IPS-18c (cell line): ENCODE data around the gene L1TD1.
"Not testable (repeated sequence)": the region's sequence is repeated elsewhere in the genome, so short reads cannot be mapped to it uniquely, and the experiment has no call there.

Experiments
- H3K4me3 ChIP-seq: 2 replicates; pipeline ENCODE4 v1.7.0; 2013; ENCODE audit warnings: low read depth, mild to moderate bottlenecking, low read length, moderate library complexity; ENCODE audit not compliant: insufficient read depth
- H3K9me3 ChIP-seq: one replicate; pipeline ENCODE4 v1.6.1; 2013; ENCODE audit warnings: mild to moderate bottlenecking, low read length, moderate library complexity; ENCODE audit not compliant: control insufficient read depth, insufficient read depth

L1TD1 gene

DNA sequence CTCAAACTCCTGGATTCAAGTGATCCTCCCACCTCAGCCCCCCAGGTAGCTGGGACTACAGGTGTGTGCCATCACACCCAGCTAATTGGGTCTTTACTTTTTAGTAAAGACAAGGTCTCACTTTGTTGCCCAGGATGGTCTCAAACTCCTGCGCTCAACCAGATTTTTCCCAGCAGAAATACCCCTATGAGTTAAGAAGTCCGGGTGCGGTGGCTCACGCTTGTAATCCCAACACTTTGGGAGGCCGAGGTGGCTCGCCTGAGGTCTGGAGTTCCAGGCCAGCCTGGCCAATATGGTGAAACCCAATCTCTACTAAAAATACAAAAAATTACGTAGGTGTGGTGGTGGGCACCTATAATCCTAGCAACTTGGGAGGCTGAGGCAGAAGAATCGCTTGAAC is 6.5 kb upstream of the L1TD1 start:
- H3K4me3 ChIP-seq: no peak overlapping the region
- peaks cover 2% of the 10 kb centered on the region for H3K9me3 ChIP-seq

DNA sequence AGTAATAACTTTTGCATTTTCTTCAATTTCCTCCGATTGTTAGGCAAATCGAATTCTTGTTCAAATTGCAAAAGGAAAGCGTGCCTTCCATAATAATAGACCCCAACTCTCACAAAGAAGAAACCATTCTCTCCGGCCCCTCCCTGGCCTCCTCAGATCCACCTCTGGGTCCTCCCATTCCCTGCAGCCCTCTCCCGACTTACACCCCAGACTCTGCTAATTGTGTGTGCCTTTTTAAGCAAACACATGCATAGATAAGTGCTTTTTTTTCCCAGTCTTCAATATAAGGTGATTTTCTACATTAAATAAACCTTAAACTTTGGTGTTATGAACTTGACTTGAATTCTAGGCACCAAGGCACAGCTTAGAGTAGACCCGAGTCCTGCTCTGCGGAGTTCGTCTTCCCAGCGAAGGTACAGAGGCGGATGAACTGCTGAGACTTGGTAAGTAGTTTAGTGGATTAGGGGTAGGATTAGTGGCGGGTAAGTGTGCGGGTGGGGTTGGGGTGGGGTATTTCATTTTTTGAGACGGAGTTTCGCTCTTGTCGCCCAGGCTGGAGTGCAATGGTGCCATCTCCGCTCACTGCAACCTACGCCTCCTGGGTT is 1.5 kb downstream of the L1TD1 start:
- peak overlapping the region; percentile 91 for H3K4me3 ChIP-seq

DNA sequence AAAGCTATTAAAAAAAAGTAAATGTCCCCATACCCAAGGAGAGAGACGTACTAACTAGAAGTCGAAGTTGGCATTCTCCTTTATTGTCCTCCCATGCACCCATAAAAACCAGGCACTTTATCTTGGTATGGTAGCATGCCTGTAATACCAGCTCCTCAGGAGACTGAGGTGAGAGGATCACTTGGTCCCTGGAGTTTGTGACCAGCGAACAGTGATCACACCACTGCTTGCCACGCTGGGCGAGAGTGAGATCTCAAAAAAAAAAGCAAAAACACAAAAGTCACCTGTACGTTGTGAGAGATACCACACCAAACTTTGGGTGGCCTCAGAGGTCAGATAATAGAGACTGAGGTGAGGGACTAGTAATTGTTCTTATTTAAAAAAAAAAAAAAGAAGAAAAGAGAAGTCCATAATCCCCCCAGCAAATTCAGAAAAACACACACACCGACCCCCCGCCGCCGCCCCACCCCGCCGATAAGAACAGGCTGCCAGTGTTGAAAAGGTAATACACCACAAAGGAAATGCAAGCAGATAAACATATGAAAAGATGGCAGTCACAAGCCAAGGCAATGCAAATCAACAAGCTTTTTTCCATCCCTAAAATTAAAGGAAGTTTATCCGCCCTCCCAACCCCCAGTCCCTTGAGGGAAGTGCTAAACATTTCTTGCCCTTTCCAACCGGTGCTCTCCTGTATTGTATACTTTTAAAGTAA is 3.6 kb downstream of the L1TD1 start:
- Histone ChIP-seq H3K9me3 (no peaks in the 10 kb centered on the region), H3K4me3 (peak overlapping the region; percentile 45)

More for the DNA sequence above, 1.5 kb downstream of the L1TD1 start:
- H3K9me3 ChIP-seq: no peaks in the 10 kb centered on the region

DNA sequence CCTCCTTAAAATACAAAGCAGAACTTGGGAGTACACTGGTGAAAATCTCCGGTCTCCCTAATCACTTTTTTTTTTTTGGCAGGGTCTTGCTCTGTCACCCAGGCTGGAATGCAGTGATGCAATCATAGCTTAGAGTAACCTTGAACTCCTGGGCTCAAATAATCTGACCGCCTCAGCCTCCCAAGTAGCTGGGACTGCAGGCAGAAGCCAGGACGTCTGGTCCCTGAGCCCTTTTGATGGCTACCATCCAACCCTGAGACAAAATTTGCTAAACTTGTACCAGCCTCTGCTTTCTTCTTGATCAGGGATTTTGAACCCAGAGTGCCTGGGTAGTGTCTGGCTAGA is 4.1 kb downstream of the L1TD1 start:
- peak overlapping the region; percentile 45 for H3K4me3 ChIP-seq
- no peaks in the 10 kb centered on the region for H3K9me3 ChIP-seq

DNA sequence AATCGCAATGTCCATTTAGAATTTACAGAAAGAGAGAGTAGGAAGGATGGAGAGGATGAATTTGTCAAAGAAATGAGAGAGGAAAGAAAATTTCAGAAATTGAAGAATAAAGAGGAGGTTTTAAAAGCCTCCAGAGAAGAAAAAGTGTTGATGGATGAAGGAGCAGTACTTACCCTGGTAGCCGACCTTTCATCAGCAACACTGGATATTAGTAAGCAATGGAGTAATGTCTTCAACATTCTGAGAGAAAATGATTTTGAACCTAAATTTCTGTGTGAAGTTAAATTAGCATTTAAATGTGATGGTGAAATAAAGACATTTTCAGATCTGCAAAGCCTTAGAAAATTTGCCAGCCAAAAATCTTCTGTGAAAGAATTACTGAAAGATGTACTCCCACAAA is 12.5 kb downstream of the L1TD1 start:
- Histone ChIP-seq H3K4me3 (no peak overlapping the region), H3K9me3 (no peaks in the 10 kb centered on the region)

DNA sequence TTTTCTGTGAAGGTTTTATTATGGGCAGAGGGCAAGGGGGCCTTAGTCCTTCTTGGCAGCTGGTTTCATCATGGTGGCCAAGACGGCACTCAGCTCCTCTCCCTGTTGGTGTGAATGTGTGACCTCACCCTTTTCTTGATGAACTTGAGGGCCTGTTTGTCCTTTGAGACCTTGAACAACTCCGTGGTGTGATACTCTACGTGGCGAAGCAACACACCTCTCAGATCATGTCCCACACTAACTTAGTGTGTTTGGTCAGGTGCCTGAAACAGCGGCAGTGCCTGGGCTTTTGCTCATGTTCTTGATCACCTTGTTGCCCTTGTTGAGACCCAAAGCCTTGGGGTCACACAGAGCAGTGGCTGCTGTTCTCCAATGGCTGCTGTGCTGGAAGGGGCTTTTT is 13.4 kb downstream of the L1TD1 start:
- no peaks in the 10 kb centered on the region for H3K9me3 ChIP-seq
- H3K4me3 ChIP-seq: peak overlapping the region; percentile 12; the same call in 1 of the 2 replicates

DNA sequence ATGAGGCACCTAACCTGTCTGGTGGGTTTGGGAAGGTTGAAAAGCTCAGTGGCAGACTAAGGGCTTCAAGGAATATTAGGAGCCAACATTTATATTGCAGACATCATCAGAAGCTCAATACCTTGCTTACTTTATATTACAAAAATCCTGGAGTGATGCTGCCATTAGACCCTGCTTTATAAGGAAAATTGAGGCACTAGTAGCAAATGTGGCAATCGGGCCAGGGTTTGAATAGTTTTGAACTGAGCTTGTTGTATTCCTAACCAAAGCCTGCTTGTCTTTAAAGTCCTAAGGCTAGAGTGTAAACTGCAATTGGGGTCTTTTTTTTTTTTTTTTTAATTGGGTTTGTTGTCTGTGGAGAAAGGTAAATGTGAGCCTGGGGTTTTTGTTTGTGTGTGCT is 14.3 kb downstream of the L1TD1 start:
- Histone ChIP-seq H3K4me3 (no peak overlapping the region), H3K9me3 (no peaks in the 10 kb centered on the region)

DNA sequence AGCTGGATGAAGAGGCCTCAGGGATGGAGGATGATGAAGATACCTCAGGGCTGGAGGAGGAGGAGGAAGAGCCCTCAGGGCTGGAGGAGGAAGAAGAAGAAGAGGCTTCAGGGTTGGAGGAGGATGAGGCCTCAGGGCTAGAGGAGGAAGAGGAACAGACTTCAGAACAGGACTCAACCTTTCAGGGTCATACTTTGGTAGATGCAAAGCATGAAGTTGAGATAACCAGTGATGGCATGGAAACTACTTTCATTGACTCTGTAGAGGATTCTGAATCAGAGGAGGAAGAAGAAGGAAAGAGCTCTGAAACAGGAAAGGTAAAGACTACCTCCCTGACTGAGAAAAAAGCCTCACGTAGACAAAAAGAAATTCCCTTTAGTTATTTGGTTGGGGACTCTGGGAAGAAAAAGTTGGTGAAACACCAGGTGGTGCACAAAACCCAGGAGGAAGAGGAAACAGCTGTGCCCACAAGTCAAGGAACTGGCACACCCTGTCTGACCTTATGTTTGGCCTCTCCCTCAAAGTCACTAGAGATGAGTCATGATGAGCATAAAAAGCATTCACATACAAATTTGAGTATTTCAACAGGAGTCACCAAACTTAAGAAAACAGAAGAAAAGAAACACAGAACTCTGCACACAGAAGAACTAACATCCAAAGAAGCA is 15.4 kb downstream of the L1TD1 start:
- Histone ChIP-seq H3K9me3 (no peaks in the 10 kb centered on the region), H3K4me3 (no peak overlapping the region)

DNA sequence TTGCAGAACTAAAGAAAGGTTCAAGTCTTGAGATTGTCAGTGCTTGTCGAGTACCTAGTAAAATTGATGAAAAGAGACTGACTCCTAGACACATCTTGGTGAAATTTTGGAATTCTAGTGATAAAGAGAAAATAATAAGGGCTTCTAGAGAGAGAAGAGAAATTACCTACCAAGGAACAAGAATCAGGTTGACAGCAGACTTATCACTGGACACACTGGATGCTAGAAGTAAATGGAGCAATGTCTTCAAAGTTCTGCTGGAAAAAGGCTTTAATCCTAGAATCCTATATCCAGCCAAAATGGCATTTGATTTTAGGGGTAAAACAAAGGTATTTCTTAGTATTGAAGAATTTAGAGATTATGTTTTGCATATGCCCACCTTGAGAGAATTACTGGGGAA is 16.3 kb downstream of the L1TD1 start:
- Histone ChIP-seq H3K4me3 (no peak overlapping the region), H3K9me3 (no peaks in the 10 kb centered on the region)

DNA sequence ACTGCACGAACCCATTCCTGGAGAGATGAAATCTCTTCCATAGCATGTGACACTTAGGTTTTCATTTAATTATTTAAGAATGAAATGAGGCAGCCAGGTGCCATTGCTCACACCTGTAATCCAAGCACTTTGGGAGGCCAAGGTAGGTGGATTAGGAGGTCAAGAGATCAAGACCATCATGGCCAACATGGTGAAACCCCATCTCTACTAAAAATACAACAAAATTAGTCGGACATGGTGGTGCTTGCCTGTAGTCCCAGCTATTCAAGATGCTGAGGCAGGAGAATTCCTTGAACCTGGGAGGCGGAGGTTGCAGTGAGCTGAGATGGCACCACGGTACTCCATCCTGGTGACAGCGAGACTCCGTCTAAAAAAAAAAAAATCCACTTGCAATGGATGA is 17.8 kb downstream of the L1TD1 start:
- Histone ChIP-seq H3K9me3 (no peaks in the 10 kb centered on the region), H3K4me3 (no peak overlapping the region)

DNA sequence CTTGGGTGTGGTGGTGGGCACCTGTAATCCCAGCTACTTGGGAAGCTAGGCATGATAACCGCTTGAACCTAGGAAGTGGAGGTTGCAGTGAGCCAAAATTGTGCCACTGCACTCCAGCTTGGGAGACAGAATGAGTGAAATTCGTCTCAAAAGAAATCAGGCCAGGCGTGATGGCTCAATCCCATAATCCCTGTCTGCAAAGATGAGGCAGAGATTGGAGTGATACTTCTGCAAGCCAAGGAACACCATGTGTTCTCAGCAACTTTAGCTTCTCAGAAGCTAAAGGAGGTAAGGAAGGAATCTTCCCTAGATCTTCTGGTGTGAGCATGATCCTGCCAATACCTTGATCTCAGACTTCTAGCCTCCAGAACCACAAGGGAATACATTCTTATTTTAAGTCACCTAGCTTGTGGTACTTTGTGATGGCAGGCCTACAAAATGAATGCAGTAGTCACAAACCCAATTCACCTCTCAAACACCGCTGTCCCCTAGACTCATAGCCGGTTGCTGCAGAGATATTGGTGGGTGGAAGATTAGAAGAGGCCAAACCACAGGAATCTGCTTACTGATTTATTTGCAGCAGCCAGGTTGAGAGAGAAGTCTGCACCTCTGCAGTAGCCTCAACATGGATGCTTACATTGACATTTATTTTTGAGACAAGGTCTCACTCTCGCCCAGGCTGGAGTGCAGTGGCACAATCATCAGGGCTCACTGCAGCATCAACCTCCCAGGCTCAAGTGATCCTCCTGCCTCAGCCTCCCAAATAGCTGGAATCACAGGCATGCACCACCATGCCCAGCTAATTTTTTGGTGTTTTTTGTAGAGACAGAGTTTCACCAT is 18.6 kb downstream of the L1TD1 start:
- H3K4me3 ChIP-seq: no peak overlapping the region
- H3K9me3 ChIP-seq: no peaks in the 10 kb centered on the region

DNA sequence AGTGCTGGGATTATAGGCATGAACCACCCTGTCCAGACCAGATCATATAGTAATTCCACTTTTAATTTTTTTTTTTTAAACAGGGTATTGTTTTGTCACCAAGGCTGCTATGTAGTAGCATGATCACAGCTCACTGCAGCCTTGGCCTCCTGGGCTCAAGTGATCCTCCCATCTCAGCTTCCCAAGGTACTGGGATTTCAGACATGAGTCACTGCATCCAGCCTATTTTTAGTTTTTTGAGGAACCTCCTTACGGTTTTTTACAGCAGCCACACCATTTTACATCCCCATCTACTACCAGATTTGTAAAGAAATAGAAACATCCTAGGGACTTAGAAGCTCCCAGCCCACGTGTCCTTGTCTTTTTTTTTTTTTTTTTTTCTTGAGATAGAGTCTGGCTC is 24.0 kb downstream of the L1TD1 start:
- no peak overlapping the region for H3K4me3 ChIP-seq
- H3K9me3 ChIP-seq: no peaks in the 10 kb centered on the region

DNA sequence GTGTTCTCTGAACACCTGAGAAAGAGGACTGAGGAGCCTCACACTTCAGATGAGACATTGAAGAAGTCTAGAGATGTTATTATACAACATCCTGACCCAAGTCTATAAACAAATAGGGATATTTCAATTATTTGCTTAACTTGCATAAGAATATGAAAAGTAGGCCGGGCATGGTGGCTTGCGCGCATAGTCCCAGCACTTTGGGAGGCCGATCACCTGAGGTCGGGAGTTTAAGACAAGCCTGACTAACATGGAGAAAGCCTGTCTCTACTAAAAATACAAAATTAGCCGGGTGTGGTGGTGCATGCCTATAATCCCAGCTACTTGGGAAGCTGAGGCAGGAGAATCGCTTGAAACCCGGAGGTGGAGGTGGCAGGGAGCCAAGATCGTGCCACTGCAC is 25.8 kb downstream of the L1TD1 start:
- not testable (repeated sequence) for H3K4me3 ChIP-seq, H3K9me3 ChIP-seq

DNA sequence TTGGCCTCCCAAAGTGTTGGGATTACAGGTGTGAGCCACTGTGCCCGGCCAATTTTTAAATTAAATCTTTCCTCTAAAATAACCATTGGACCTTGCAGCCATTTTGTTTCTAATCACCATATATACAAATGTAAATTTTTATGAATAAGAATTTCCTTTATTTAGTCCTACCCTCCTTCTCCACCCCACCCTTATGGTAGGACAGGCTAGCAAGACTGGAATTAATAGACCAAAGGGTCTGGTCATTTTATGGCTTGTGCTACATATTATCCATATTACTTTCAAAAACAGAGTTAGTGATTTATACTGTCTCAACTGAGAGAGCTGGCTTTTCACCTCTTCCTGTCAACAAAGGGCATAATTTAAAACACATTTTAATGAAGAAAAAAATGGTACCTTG is 26.5 kb downstream of the L1TD1 start:
- H3K4me3 ChIP-seq: no peak overlapping the region

DNA sequence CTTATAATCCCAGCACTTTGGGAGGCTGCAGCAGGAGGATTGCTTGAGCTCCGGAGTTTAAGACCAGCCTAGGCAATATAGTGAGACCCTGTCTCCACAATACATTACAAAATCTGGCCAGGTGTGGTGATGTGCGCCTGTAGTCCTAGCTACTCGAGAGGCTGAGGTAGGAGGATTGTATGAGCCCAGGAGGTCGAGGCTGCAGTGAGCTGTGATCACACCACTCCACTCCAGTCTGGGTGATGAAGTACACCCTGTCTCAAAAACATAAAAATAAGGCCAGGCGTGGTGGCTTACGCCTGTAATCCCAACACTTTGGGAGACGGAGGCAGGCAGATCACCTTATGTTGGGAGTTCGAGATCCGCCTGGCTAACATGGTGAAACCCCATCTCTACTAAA is 27.7 kb downstream of the L1TD1 start:
- Histone ChIP-seq H3K9me3 (no peaks in the 10 kb centered on the region), H3K4me3 (no peak overlapping the region)

More for the DNA sequence above, 26.5 kb downstream of the L1TD1 start:
- no peaks in the 10 kb centered on the region for H3K9me3 ChIP-seq

DNA sequence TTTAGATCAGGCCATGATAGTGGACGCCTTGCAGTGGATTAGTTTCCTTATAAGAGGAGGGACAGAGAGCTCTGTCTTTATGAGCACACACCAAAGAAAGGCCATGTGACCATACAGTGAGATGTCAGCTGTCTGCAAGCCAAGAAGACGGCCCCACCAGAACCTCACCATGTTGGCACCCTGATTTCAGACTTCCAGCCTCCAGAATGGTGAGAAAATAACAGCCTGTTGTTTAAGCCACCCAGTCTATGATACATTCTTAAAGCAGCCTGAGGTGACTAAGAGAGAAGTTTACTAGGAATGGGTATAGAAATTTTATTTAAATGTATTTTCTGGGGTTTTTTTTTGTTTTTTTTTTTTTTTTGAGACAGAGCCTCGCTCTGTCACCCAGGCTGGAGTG is 29.5 kb downstream of the L1TD1 start:
- H3K9me3 ChIP-seq: no peaks in the 10 kb centered on the region
- no peak overlapping the region for H3K4me3 ChIP-seq

DNA sequence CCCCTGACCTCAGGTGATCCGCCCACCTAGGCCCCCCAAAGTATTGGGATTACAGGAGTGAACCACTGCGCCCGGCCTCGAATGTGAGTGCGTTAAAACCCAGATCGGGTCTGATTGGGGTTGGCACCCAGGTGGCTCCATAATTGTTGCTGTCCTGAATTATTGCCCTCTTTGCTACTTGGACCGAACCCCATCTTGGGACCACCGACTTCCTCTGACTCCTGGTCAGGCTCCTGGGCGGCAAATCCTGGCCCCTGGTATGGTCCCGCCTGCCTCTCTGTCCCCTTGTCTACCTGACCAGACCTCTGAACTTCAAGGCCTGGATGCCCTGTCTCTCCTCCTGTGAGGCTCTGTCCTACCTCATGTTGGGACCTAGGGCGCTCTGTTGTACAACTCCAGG is 32.8 kb downstream of the L1TD1 start:
- Histone ChIP-seq H3K4me3 (no peak overlapping the region), H3K9me3 (no peaks in the 10 kb centered on the region)
